Lung (tissue), 12 donors: ENCODE results near the gene IER3. TPM values are rescaled to one million over a fixed set of nuclear protein-coding genes. Genes with fewer than 3 reads are reported as not detected.

ENCODE experiments used
- ATAC-seq: fragments of 200-7000 bp; cut with Tn5 transposase; one replicate; pipeline ENCODE4 v1.9.1; 2020; ENCODE audit warnings: moderate number of reproducible peaks; ENCODE audit not compliant: insufficient read depth, low FRiP score
- DNase-seq, 3 donors: peaks; one replicate each; pipeline ENCODE4 v3.0.0-alpha.2; 2013 to 2017
- H3K27ac ChIP-seq, 2 donors: one replicate each; pipeline ENCODE4 v1.5.1; 2013; ENCODE audit warnings: mild to moderate bottlenecking in 2 of 2, moderate library complexity in 2 of 2, control low read depth in 1 of 2, inconsistent platforms in 1 of 2, low read depth in 1 of 2, low read length in 1 of 2
- H3K27me3 ChIP-seq, 3 donors: one replicate each; pipeline ENCODE4 v1.5.1; 2013; ENCODE audit warnings: low read length in 2 of 3; ENCODE audit not compliant: control insufficient read depth in 3 of 3, insufficient read depth in 3 of 3
- H3K36me3 ChIP-seq, 4 donors: one replicate each; pipeline ENCODE4 v1.5.1; 2013; ENCODE audit warnings: low read length in 4 of 4, mild to moderate bottlenecking in 1 of 4, moderate library complexity in 1 of 4; ENCODE audit not compliant: control insufficient read depth in 4 of 4, insufficient read depth in 4 of 4
- H3K4me1 ChIP-seq, 5 donors: one replicate each; pipeline ENCODE4 v1.5.1; 2013; ENCODE audit warnings: low read length in 5 of 5, mild to moderate bottlenecking in 2 of 5, moderate library complexity in 1 of 5; ENCODE audit not compliant: control insufficient read depth in 5 of 5, insufficient read depth in 5 of 5
- H3K4me3 ChIP-seq: one replicate; pipeline ENCODE4 v1.5.1; 2013; ENCODE audit warnings: mild to moderate bottlenecking, control low read depth, moderate library complexity
- H3K9ac ChIP-seq, 2 donors: one replicate each; pipeline ENCODE4 v1.5.1; 2013; ENCODE audit warnings: low read length in 2 of 2, control low read depth in 1 of 2; ENCODE audit not compliant: insufficient read depth in 1 of 2
- H3K9me3 ChIP-seq, 4 donors: one replicate each; pipeline ENCODE4 v1.5.1; 2013; ENCODE audit warnings: low read length in 3 of 4, mild to moderate bottlenecking in 1 of 4, moderate library complexity in 1 of 4; ENCODE audit not compliant: control insufficient read depth in 4 of 4, insufficient read depth in 3 of 4
- WGBS, 2 donors: extraction: QIAGEN DNeasy Blood & Tissue Kit; methylation state at CpG; one replicate each; pipeline ENCODE4 v1.1.7; 2013; 5-methylcytosine and 5-hydroxymethylcytosine counted together
- polyA plus RNA-seq, 2 donors: library from polyadenylated mRNA; stranded (reverse); fragments of 200-250 nt; gene quantifications; one replicate each; pipeline ENCODE4 v1.2.1, GENCODE V29; 2013
- total RNA-seq, 2 donors: library from RNA; depleted of rRNA in 1 of 2; stranded (reverse); fragments of >200 nt in 1 of 2; gene quantifications; one replicate each; pipeline ENCODE4 v1.2.1, GENCODE V29; 2014 to 2021
- TF ChIP-seq, protein P1 (sequence below): IDR thresholded peaks from 2 replicates; pipeline ENCODE4 v1.5.1; 2012; ENCODE audit warnings: mild to moderate bottlenecking; ENCODE audit errors: control extremely low read depth, extremely low read depth
- donor health status: control.
- donor health status: control.
- donor health status: Bipolar disorder and iron deficiency.
- donor health status: healthy.
- donor health status: DM: yes; HTN: yes; CAD: no.

IER3 gene
- total and polyA plus RNA-seq, 4 donors, result 16.7 to 302 (median 67.6) TPM

DNA sequence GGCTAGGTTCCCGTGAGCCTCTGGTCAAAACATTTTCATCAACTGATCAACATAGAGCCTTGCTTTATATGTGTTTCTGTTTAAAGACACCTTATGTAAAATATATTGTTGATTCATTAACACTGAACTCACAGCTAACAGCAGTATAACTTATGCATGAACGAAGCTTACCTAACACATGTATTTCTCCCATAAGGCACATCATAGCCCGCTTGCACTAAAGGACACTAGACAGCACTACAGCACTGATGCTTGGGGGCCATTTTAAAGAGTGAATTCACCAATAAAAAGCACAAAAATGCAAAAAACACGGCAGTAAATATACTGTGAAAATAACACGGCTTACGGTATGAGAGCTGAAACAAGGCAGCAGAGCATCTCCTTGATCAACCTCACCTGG lies 5.8 kb downstream of the IER3 start:
- 91 to 94% methylated on average over 6 of the region's 6 CpGs for WGBS, 2 donors
- DNase-seq, result no peak
- Histone ChIP-seq H3K4me3 (no peak overlapping the region), H3K9ac (no peak overlapping the region), H3K27ac (no peak overlapping the region), H3K4me1 (peaks cover 0 to 21% (median 18%) of the 10 kb centered on the region in 5 donors), H3K36me3 (peaks cover 14 to 31% (median 30%) of the 10 kb centered on the region in 4 donors), H3K9me3 (no peaks in the 10 kb centered on the region), H3K27me3 (no peaks in the 10 kb centered on the region)
- ATAC-seq, result no peak
- TF ChIP-seq, protein P1, sequence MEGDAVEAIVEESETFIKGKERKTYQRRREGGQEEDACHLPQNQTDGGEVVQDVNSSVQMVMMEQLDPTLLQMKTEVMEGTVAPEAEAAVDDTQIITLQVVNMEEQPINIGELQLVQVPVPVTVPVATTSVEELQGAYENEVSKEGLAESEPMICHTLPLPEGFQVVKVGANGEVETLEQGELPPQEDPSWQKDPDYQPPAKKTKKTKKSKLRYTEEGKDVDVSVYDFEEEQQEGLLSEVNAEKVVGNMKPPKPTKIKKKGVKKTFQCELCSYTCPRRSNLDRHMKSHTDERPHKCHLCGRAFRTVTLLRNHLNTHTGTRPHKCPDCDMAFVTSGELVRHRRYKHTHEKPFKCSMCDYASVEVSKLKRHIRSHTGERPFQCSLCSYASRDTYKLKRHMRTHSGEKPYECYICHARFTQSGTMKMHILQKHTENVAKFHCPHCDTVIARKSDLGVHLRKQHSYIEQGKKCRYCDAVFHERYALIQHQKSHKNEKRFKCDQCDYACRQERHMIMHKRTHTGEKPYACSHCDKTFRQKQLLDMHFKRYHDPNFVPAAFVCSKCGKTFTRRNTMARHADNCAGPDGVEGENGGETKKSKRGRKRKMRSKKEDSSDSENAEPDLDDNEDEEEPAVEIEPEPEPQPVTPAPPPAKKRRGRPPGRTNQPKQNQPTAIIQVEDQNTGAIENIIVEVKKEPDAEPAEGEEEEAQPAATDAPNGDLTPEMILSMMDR, result no peak

- Histone ChIP-seq H3K27me3 (no peaks in the 10 kb centered on the region), H3K4me3 (no peak overlapping the region), H3K4me1 (peaks cover 0 to 12% (median 3%) of the 10 kb centered on the region in 5 donors), H3K27ac (no peak overlapping the region), H3K9me3 (no peaks in the 10 kb centered on the region), H3K9ac (no peak overlapping the region), H3K36me3 (peaks cover 20 to 41% (median 32%) of the 10 kb centered on the region in 4 donors)
- ATAC-seq (no peak), DNase-seq (no peak)
- TF ChIP-seq, protein P1, result no peak
- WGBS, 2 donors, result 84 to 87% methylated on average over 8 of the region's 8 CpGs
Observed at GRCh38 chr6:30735668-30736314, 8.6 kb downstream of the IER3 start.

GRCh38 chr6:30732237-30732943 lies 12.0 kb downstream of the IER3 start:
- Histone ChIP-seq H3K36me3 (peaks cover 16 to 49% (median 34%) of the 10 kb centered on the region in 4 donors), H3K9ac (no peak overlapping the region), H3K4me1 (peaks cover 0 to 12% (median 0%) of the 10 kb centered on the region in 5 donors), H3K4me3 (no peak overlapping the region), H3K27me3 (no peaks in the 10 kb centered on the region), H3K27ac (no peak overlapping the region), H3K9me3 (no peaks in the 10 kb centered on the region)
- TF ChIP-seq, protein P1, result no peak
- ATAC-seq (no peak), DNase-seq (no peak)
- 93% methylated on average over 12 of the region's 12 CpGs for WGBS, 2 donors
